ENCODE measurements around the gene KCNQ1.

- TF ChIP-seq, protein P1, sequence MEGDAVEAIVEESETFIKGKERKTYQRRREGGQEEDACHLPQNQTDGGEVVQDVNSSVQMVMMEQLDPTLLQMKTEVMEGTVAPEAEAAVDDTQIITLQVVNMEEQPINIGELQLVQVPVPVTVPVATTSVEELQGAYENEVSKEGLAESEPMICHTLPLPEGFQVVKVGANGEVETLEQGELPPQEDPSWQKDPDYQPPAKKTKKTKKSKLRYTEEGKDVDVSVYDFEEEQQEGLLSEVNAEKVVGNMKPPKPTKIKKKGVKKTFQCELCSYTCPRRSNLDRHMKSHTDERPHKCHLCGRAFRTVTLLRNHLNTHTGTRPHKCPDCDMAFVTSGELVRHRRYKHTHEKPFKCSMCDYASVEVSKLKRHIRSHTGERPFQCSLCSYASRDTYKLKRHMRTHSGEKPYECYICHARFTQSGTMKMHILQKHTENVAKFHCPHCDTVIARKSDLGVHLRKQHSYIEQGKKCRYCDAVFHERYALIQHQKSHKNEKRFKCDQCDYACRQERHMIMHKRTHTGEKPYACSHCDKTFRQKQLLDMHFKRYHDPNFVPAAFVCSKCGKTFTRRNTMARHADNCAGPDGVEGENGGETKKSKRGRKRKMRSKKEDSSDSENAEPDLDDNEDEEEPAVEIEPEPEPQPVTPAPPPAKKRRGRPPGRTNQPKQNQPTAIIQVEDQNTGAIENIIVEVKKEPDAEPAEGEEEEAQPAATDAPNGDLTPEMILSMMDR (IDR thresholded peaks at IDR 0.05; ENCODE audit: extremely low read depth in 1 of 2, insufficient read depth in 1 of 2, low read depth in 1 of 2, low read length in 2 of 2) = no peak
- TF ChIP-seq EZH2 (IDR thresholded peaks at IDR 0.05; ENCODE audit: borderline replicate concordance, low read depth, low read length, severe bottlenecking) (no peak), POLR2A (IDR thresholded peaks at IDR 0.05; ENCODE audit: low read depth, low read length) (no peak)
Observed at GRCh38 chr11:2531987-2532703, 87.3 kb downstream of the KCNQ1 start.
